Gastroesophageal sphincter (tissue), 4 donors: ENCODE results near the gene PCTP. TPM values are rescaled to one million over a fixed set of nuclear protein-coding genes. Genes with fewer than 3 reads are reported as not detected.

Source experiments
- ATAC-seq: fragments of 150-250 bp; one replicate; pipeline ENCODE4 v1.9.1; 2016; ENCODE audit warnings: mild to moderate bottlenecking, moderate library complexity
- H3K27ac ChIP-seq, 4 donors: fragments of 200-600 bp; sonication (generic) in 3 of 4; 1 replicate in 3 of 4; 2 replicates in 1 of 4; pipeline ENCODE4 v1.5.1; 2016 to 2019
- H3K27me3 ChIP-seq: fragments of 200-600 bp; sonication (generic); one replicate; pipeline ENCODE4 v1.5.1; 2019
- H3K36me3 ChIP-seq, 2 donors: fragments of 200-600 bp; sonication (generic); one replicate each; pipeline ENCODE4 v1.5.1; 2019; ENCODE audit warnings: control low read depth in 1 of 2
- H3K4me1 ChIP-seq, 3 donors: fragments of 200-600 bp; sonication (generic); 1 replicate in 2 of 3; 2 replicates in 1 of 3; pipeline ENCODE4 v1.5.1; 2016 to 2019; ENCODE audit warnings: control low read depth in 2 of 3
- H3K4me3 ChIP-seq, 2 donors: fragments of 200-600 bp; sonication (generic); one replicate each; pipeline ENCODE4 v1.5.1; 2019; ENCODE audit warnings: mild to moderate bottlenecking in 1 of 2, moderate library complexity in 1 of 2
- H3K9me3 ChIP-seq, 3 donors: fragments of 200-600 bp; sonication (generic); one replicate each; pipeline ENCODE4 v1.5.1; 2017 to 2019; ENCODE audit warnings: control low read depth in 2 of 3
- CTCF ChIP-seq, 4 experiments: fragments of 200-600 bp in 2 of 4; fragments of 450-650 bp in 2 of 4; sonication (generic) in 1 of 4; IDR thresholded peaks; one replicate each; pipeline ENCODE4 v1.5.1; 2017 to 2019; ENCODE audit warnings: antibody characterized with exemption in 4 of 4, mild to moderate bottlenecking in 2 of 4, moderate library complexity in 2 of 4
- EP300 ChIP-seq: sonication (generic); formaldehyde crosslinking; IDR thresholded peaks from one replicate; pipeline ENCODE4 v1.6.1; 2017; ENCODE audit warnings: antibody characterized with exemption, mild to moderate bottlenecking
- POLR2A ChIP-seq, 2 donors: fragments of 450-650 bp; IDR thresholded peaks; one replicate each; pipeline ENCODE4 v1.6.1; 2017; ENCODE audit warnings: antibody characterized with exemption in 2 of 2, mild to moderate bottlenecking in 2 of 2, moderate library complexity in 1 of 2
- POLR2AphosphoS5 ChIP-seq: sonication (generic); formaldehyde crosslinking; IDR thresholded peaks from one replicate; pipeline ENCODE4 v1.6.1; 2017; ENCODE audit warnings: antibody characterized with exemption
- WGBS, 2 donors: methylation state at CpG; one replicate each; pipeline ENCODE4 v1.1.5; 2018; ENCODE audit warnings: low coverage in 1 of 2; 5-methylcytosine and 5-hydroxymethylcytosine counted together
- total RNA-seq, 4 donors: library from RNA; depleted of rRNA; stranded (reverse); fragments of >200 nt; gene quantifications; one replicate each; pipeline ENCODE4 v1.1.0, GENCODE V29; 2016

The PCTP gene
- total RNA-seq, 4 donors from 2014 or later, result 11.3 to 27.3 (median 18.8) TPM

GRCh38 chr17:55722016-55722736 lies 28.7 kb upstream of the PCTP start:
- WGBS, 2 donors, result 22 to 25% methylated on average over 5 of the region's 5 CpGs
- Histone ChIP-seq H3K4me3 (peak overlapping the region; percentile 47 to 49), H3K4me1 (peaks cover 3 to 67% (median 9%) of the 10 kb centered on the region in 3 donors), H3K27me3 (no peaks in the 10 kb centered on the region), H3K36me3 (peaks cover 0 to 5% of the 10 kb centered on the region in 2 donors), H3K27ac (peak overlapping the region; percentile 69 to 80 (median 74)), H3K9me3 (no peaks in the 10 kb centered on the region)
- TF ChIP-seq EP300 (no peak), POLR2AphosphoS5 (no peak), POLR2A (IDR thresholded peaks at IDR 0.05) (no peak)
- peak; percentile 8 for ATAC-seq

DNA sequence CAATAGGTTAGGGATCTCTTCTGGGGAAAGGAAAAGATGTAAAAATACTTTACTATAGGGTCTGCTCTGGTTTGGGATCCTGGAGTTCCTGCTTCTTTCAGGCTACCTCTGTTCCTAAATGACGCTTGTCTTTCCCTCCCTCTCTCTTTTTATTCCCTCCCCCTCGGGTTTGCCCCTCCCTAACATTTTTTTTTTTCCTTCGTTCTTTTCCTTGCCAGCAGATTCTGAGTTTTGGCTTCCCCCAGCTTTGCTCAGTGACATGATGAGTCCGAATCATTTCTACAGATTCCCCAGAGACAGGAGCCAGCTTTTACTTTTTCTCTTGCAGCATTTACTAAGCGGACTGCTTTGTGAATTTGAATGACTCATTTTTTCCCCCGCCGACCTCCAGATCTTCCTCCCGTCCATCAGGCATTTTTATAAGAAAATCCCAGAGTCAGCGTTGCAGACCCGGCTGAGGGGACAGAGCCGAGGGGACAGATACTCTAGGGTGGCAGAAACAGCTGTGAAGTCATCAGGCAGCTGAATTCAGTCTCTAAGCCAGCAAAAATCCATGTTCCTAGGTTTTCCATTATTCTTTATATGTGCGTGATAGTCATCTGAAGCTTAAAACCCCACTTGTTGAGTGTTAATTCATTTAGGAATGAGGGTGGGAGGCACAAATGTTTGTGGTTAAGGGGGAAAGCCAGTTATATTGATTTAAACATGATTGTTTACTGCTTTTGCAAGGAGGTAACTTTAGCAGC lies 27.9 kb upstream of the PCTP start, which contains the start of gene TMEM100:
TSS of gene TMEM100 (minus strand) at position 123 of the 746 bp plus-strand sequence. CDS start 1,794 bp downstream, outside the sequence.
- peak in 1 of 2 donors; percentile 32 for TF ChIP-seq POLR2A (IDR thresholded peaks at IDR 0.05)
- TF ChIP-seq POLR2AphosphoS5, result peak; percentile 66
- no peak for TF ChIP-seq CTCF (IDR thresholded peaks at IDR 0.05)
- Histone ChIP-seq H3K27ac (peak within 1 kb of the TSS; percentile 69 to 80 (median 74)), H3K27me3 (no peaks in the 10 kb centered on the region), H3K36me3 (peaks cover 0 to 5% of the 10 kb centered on the region in 2 donors), H3K4me1 (peaks cover 3 to 73% (median 9%) of the 10 kb centered on the region in 3 donors), H3K9me3 (no peaks in the 10 kb centered on the region), H3K4me3 (peak within 1 kb of the TSS; percentile 47 to 49)
- 0 to 5% methylated on average over 9 to 12 of the region's 12 CpGs for WGBS, 2 donors
- peak; percentile 83 for ATAC-seq

GRCh38 chr17:55723488-55723848 lies 27.4 kb upstream of the PCTP start:
- ATAC-seq, result no peak
- TF ChIP-seq CTCF (IDR thresholded peaks at IDR 0.05) (no peak), POLR2A (IDR thresholded peaks at IDR 0.05) (no peak), EP300 (no peak)
- H3K4me3 ChIP-seq, result peak overlapping the region; percentile 47 to 49
- peaks cover 3 to 76% (median 9%) of the 10 kb centered on the region in 3 donors for H3K4me1 ChIP-seq
- H3K27ac ChIP-seq, result peak overlapping the region; percentile 69 to 80 (median 74)
- peaks cover 0 to 5% of the 10 kb centered on the region in 2 donors for H3K36me3 ChIP-seq
- H3K9me3 ChIP-seq, result no peaks in the 10 kb centered on the region
- H3K27me3 ChIP-seq, result no peaks in the 10 kb centered on the region

- H3K27me3 ChIP-seq, result no peaks in the 10 kb centered on the region
- 24 to 42% methylated on average over 2 of the region's 2 CpGs for WGBS, 2 donors
- no peaks in the 10 kb centered on the region for H3K36me3 ChIP-seq
- TF ChIP-seq CTCF (IDR thresholded peaks at IDR 0.05), result no peak
- no peak for TF ChIP-seq EP300
- no peak for TF ChIP-seq POLR2A (IDR thresholded peaks at IDR 0.05)
- TF ChIP-seq POLR2AphosphoS5, result peak; percentile 77
- peak; percentile 42 for ATAC-seq
- H3K9me3 ChIP-seq, result no peaks in the 10 kb centered on the region
- H3K27ac ChIP-seq, result peak overlapping the region in 3 of 4 donors; percentile 35 to 57 (median 50)
- H3K4me1 ChIP-seq, result peaks cover 15 to 97% (median 15%) of the 10 kb centered on the region in 3 donors
- no peak overlapping the region for H3K4me3 ChIP-seq
These were observed 24.4 kb upstream of the PCTP start for GRCh38 chr17:55726440-55726839.

DNA sequence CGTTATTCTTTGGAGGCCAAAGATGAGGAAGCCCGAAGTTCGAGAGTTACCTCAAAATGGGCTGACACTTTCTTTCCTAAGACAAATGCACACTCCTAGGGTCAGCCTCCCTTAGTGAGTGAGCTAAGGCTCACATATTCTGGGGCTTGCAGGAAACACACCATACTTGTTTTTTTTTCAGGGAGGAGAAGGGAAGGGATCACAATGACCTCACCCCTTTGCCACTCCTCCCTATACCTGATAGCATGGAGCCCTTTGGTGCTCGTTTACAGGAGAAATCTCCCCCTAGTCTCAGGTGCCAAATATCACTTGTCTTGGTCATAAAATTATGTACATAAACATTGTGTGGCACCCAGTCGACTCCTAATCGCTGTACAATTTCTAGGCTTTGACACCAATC lies 23.6 kb upstream of the PCTP start:
- ATAC-seq, result no peak
- H3K27ac ChIP-seq, result peak overlapping the region in 3 of 4 donors; percentile 5 to 57 (median 35)

More for the DNA sequence above, 23.6 kb upstream of the PCTP start:
- Histone ChIP-seq H3K4me3 (no peak overlapping the region), H3K4me1 (peaks cover 15 to 97% (median 19%) of the 10 kb centered on the region in 3 donors), H3K9me3 (no peaks in the 10 kb centered on the region), H3K36me3 (no peaks in the 10 kb centered on the region), H3K27me3 (no peaks in the 10 kb centered on the region)
- TF ChIP-seq CTCF (IDR thresholded peaks at IDR 0.05) (no peak), POLR2A (IDR thresholded peaks at IDR 0.05) (no peak), POLR2AphosphoS5 (no peak), EP300 (no peak)
- 85 to 93% methylated on average over 3 to 5 of the region's 6 CpGs for WGBS, 2 donors
